T-helper 1 cell treated with Interleukin-12 subunit alpha and Interleukin-12 subunit beta and Interleukin-4 antibody, amounts not matched to agents 30 ng/mL and 1 ng/mL, for 36 hours (primary cell): ENCODE data around the gene C22orf31. TPM values are rescaled to one million over a fixed set of nuclear protein-coding genes. Genes with fewer than 3 reads are reported as not detected.

Experiments
- intact Hi-C: fragments of 100-400 bp; cut with micrococcal nuclease; formaldehyde crosslinking; loops from one replicate; pipeline ENCODE4 v1.15.1; 2024
- total RNA-seq: library from RNA; stranded (reverse); gene quantifications from 2 replicates; pipeline ENCODE4 v1.2.3, GENCODE V29; 2022

The C22orf31 gene
- total RNA-seq, 1 donor from 2014 or later, result not detected

GRCh38 chr22:29030016-29030617 is 31.5 kb downstream of the C22orf31 start:
- intact Hi-C loops, result no loop called here

DNA sequence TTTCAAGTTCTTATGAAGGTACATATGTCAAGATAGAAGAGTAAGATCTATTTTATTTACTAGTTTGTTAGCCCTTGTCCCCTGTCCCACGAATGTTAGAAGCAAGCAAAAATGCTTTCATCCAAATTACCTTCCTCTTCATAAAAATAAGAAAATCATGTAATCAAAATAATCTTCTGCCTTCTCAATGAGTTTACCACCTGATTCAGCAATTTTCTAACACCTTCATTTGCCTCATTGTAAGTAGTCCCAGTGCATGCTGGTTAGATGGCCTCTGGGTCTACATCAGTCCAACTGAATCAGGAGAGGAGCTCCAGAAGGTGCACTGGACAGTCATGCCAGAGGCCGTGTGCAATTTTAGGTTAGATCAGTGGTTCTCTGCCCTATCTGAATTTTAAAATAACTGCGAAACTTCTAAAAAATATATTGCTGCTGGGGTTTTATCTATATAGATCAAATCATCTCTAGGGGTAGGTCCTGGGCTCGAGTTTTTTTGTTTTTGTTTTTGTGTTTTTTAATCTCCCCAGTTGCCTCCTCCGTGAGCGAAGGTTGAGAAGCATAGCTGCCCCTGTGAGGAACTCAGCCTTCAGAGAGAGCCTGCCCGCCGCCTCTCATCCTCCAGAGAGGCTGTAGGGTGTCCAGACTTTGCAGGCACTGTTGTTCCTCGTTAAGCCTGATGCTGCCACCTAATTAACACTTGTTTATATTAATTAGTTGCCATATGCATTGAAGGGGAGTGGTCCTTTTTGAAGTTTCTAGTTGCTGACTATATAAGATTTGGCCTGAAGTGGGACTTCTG is 32.2 kb downstream of the C22orf31 start:
- intact Hi-C loops, result no loop called here

DNA sequence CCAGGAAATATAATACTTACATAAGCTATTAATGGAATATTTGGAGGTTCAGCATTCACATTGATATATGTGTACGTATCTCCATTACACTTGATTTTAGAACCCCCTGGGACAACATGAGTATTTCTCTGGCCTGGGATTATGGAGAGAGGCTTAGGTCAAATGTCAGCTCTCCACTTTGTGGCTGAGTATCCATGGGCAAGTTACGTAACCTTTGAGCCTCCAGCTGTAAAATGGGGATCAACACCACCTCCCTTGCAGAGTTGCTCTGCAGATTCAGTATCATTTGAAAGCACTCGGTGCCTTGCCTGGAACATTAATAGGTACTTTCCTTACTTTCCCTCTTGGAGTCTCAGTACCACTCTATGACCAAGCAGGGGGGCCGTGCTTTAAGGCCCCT is 33.2 kb downstream of the C22orf31 start:
- intact Hi-C loops, result no loop called here

DNA sequence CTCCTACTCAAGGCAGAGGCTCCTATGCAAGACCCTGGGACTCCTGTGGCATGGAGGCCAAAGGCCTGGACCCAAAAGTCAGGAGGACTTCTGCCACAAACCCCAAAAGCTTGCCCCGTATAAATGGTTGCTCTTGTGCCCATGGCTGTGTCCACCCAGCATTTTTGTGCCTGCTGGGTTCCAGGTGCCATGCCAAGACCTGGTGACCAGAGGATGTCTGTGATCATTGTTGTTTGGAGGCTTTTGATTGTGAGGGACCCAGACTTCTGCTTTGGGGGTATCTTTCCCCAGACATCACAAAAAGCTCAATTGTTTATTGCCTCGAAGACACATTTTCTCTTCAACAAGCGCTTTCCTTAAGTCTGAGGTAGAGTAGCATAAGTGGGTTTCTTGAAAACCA is 35.1 kb downstream of the C22orf31 start:
- intact Hi-C loops, result no loop called here

DNA sequence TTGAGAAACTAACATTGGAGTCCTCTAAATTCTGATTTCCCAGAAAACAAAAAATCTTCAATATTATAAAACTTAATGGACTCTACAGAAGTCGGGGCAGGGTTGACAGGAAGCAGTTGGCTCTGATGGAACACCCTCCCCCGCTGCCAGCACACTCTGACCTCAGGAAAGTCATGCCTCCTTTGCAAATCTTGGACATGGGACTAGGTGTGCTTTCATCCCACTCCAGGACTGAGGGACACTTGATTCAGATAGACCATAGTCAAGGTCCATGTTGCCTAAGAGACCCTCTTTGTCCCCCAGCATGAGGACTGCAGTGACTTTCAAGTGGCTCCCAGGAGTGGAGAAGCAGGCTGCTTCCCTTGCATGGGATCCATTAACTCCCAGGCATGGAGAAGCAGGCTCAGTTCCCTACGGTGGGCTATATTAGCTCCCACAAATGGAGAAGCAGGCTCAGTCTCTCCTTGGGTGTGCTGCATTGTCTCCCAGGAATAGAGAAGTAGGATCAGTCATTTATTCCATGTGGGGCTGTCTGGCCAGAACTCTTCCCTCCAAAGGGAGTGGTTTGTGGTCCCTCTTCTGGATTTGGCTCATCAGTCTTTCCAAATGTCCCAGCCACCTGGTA is 38.3 kb downstream of the C22orf31 start:
- intact Hi-C loops, result no loop called here

GRCh38 chr22:29022101-29022817 is 39.4 kb downstream of the C22orf31 start:
- intact Hi-C loops, result no loop called here

- intact Hi-C loops, result no loop called here
Measured at GRCh38 chr22:29018293-29019189, 43.1 kb downstream of the C22orf31 start.

DNA sequence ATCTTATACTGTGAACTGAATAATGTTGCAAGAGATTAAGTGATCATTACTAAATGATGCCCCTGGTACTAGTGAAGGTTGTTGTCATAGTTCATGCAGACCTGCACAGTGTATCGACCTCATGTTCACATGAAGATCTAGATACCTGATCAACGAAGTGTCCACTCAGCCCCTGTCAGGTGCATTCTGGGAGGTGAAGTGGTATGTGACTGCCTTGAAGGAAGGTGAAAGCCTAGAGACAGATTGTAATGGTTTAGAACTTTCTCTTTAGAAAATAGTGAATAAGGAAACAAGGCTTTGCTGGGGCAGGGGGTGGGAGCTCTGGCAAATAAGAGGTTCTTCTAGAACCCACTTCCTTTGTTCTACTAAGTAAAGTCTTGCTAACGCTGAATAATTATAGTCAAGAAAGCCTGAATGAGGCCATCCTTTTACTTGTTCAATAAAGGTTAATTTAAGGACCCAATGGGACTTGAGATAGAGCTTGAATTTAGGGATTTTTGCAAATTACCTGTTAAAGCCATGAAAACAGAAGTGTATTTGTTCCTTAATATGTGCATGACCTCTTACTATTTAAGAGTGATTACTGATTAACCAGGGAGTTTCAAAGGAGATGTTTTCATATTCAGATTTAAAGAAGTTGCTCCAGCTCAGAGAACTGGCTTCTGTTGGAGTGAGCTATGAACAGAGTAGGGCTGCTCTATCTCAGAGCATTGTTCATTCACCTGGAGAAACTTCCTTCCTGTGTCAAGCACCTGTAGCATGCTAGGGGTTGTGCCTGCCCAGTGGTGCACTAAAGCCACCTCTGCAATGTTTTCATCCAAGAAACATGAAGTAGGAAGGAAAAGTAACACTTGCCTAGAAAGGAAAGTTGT is 45.3 kb downstream of the C22orf31 start:
- intact Hi-C loops, result no loop called here

- intact Hi-C loops, result no loop called here
Measured at GRCh38 chr22:29014773-29015172, 46.9 kb downstream of the C22orf31 start.

DNA sequence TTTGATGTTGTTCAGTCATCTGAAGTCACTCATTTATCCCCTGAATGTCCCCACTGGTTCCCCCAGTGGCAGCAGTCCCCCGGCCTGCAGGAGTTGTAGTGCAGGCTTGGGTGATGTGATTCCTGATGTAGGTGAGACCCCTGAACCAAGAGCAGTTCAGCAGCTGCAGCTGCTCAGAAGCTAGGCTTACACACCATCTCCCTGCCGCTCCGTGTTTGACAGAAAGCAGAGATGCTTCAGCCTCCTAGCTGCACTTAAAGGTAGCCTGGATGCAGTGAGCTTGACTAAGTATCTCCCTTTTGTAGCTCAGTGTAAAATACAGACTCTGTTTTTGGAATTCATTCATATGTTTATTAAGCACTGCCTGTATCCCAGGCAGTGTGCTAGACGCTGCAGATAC is 47.3 kb downstream of the C22orf31 start:
- intact Hi-C loops, result no loop called here

- intact Hi-C loops, result no loop called here
Measured at GRCh38 chr22:29012952-29013351, 48.7 kb downstream of the C22orf31 start.

DNA sequence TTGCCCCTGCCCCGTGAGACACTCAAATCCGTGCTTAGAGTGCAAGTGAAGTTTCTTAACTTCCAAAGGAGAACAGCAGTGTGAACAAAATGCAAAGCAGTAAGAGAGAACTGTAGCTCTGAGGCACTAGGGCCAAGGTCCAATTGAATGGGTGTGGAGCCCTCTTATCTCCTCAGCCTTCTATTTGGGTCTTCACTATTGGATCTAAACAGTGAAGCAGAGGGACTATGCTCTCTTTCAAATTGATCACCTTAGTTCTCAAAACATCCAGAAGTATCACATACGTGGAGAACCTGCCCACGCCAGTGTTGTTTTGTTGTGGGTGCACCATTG is 49.6 kb downstream of the C22orf31 start:
- intact Hi-C loops, result no loop called here

DNA sequence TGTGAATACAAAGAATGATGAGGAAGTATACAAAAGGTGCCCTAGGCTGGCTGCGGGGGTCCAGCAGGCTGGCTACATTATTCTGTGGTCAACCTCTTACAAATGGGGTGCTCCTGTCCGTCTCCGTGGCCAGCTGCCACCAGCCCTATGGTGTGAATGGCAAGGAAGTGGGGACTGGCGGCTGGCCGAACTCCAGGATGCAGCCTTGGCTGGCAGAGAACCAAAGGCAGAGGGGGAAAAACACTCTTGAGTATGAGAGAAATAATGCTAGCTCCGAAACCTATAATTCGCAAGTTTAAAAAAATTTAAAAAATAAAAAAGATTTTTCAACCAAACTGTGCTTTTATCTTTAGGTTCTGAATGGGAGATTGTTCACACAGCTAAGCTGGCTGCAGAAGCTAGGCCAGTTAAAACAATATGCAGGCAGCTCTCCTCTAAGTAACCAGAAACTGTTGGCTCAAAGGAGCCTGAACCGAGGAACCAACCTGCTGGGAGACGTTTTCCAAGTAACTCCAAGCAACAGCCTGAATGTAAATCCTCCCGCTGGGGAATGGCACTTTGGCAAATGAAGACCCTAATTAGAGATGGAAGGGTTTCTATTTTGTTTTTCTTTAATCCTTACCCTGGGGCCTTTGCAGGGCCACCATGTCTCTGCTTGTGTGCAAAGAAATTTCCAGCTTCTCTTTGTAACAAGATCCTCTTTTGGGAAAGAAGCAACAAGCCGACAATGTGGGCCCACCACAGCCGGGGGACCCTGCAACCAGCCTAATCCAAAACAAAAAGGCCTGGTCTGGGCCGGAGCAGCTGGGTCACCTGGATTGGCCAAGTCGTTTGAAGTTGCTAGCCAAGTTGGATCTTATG is 50.2 kb downstream of the C22orf31 start:
- intact Hi-C loops, result no loop called here

DNA sequence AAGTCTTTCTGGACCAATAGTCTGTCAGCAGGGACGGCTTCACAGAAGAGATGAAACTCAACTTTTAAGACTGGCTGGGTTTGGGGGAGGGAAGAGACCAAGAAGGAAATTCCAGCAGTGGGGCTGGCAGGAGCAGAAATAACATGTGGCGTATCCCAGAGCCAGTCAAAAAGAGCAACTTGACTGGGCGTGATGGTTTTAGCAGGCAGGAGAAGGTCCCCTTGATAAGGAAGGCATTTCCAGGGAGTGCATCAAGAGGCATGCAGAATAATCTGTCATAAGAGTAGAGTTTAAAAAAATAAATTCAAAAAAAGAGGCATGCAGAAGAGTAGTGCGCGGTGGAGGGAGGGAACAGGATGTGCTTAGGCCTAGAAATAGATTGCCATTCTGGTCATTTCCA is 52.5 kb downstream of the C22orf31 start:
- intact Hi-C loops, result no loop called here

Other genes with a start within 250 kb of the C22orf31 start
- gene ZNRF3, start 178.3 kb downstream of the C22orf31 start, total RNA-seq, result 0.64 and 0.68 TPM in 2 replicates
- gene KREMEN1, start 11.2 kb upstream of the C22orf31 start, total RNA-seq, result not detected in 2 replicates
- gene EMID1, start 144.1 kb upstream of the C22orf31 start, total RNA-seq, result not detected in 2 replicates
- gene RHBDD3, start 206.2 kb upstream of the C22orf31 start, total RNA-seq, result 44.8 and 48.0 TPM in 2 replicates
- 390 and 397 TPM in 2 replicates for gene EWSR1, start 206.4 kb upstream of the C22orf31 start, total RNA-seq
- 2.7 TPM in 2 replicates for gene GAS2L1, start 244.8 kb upstream of the C22orf31 start, total RNA-seq